Measurements from ENCODE around the gene ECT2L. TPM values are rescaled to one million over a fixed set of nuclear protein-coding genes. Genes with fewer than 3 reads are reported as not detected.
"Not testable (repeated sequence)": the region's sequence is repeated elsewhere in the genome, so short reads cannot be mapped to it uniquely, and the experiment has no call there.

ECT2L gene
- total RNA-seq, 1 experiment from 2014 or later: not detected

GRCh38 chr6:138931660-138932059 lies 135.8 kb downstream of the ECT2L start:
- H2AK5ac ChIP-seq (ENCODE audit: insufficient read length, low read length): no peak overlapping the region
- TF ChIP-seq CTCF (conservative IDR thresholded peaks at IDR 0.05): no peak
- no peak overlapping the region for H3K4ac ChIP-seq (ENCODE audit: low read depth, low read length)
- H3K27me3 ChIP-seq (ENCODE audit: insufficient read depth, low read length): no peaks in the 10 kb centered on the region
- H3K23ac ChIP-seq (ENCODE audit: insufficient read length, low read depth, low read length): no peak overlapping the region
- H4K20me1 ChIP-seq (ENCODE audit: control insufficient read depth, insufficient read depth, insufficient read length): no peaks in the 10 kb centered on the region
- H2BK5ac ChIP-seq (ENCODE audit: insufficient read length, low read length): no peak overlapping the region
- Mint-ChIP-seq H3K4me3 (no peak overlapping the region), H3K4me1 (peaks cover 3 to 6% of the 10 kb centered on the region in 2 experiments), H3K9me3 (peaks cover under 1 to 2% of the 10 kb centered on the region in 2 experiments; a peak in 3 of 5 replicates), H3K27me3 (ENCODE audit: low read depth) (no peaks in the 10 kb centered on the region), H3K27ac (no peak overlapping the region), H3K36me3 (ENCODE audit: insufficient read depth in 1 of 3, low read depth in 3 of 3) (peaks cover 9 to 21% (median 19%) of the 10 kb centered on the region in 3 experiments)
- no peak overlapping the region for H2BK12ac ChIP-seq (ENCODE audit: insufficient read length, low read depth, low read length)
- no peak overlapping the region for H3K18ac ChIP-seq (ENCODE audit: insufficient read length, low read depth, low read length)
- no peak overlapping the region for H2BK15ac ChIP-seq (ENCODE audit: low read depth, low read length)
- H3K4me1 ChIP-seq (ENCODE audit: insufficient read depth, low read length): 0 out of 2 replicates have a peak, but pooled peaks cover 2% of the 10 kb centered on the region
- H3K27ac ChIP-seq (ENCODE audit: insufficient read length, low read depth, low read length): no peak overlapping the region
- no peaks in the 10 kb centered on the region for H3K9me3 ChIP-seq (ENCODE audit: control insufficient read depth, low read depth, low read length)
- H3K14ac ChIP-seq (ENCODE audit: insufficient read depth, low read length): no peak overlapping the region
- H3K23me2 ChIP-seq (ENCODE audit: insufficient read length, low read depth, low read length, poor library complexity, severe bottlenecking): no peaks in the 10 kb centered on the region
- H4K8ac ChIP-seq (replicated peaks; ENCODE audit: insufficient read length, low read depth, low read length): no peak overlapping the region
- no peak overlapping the region for H2AFZ ChIP-seq (ENCODE audit: low read length)
- no peak overlapping the region for H2BK20ac ChIP-seq (ENCODE audit: low read depth, low read length, poor library complexity, severe bottlenecking)
- H4K91ac ChIP-seq (ENCODE audit: insufficient read length, low read depth, low read length): no peak overlapping the region
- no peaks in the 10 kb centered on the region for H3K79me2 ChIP-seq (ENCODE audit: insufficient read depth, low read length)
- no peaks in the 10 kb centered on the region for H3K79me1 ChIP-seq (ENCODE audit: insufficient read depth, low read depth, low read length, poor library complexity, severe bottlenecking)
- no peak overlapping the region for H2BK120ac ChIP-seq (ENCODE audit: low read depth, low read length, poor library complexity, severe bottlenecking)
- H3K56ac ChIP-seq (ENCODE audit: insufficient read length, low read depth, low read length): no peak overlapping the region
- no peak overlapping the region for H4K5ac ChIP-seq (ENCODE audit: insufficient read length, low read depth, low read length)
- no peak overlapping the region for H3T11ph ChIP-seq (ENCODE audit: low read length)
- H3K4me2 ChIP-seq (ENCODE audit: insufficient read depth, insufficient read length, low read length): no peak overlapping the region
- DNase-seq: no peak
- whole genome bisulfite sequencing (ENCODE audit: extremely low coverage, insufficient read length, low lambda C conversion rate): no CpG with 5 or more reads among the region's 1 CpG
- no peak overlapping the region for H3K9ac ChIP-seq (ENCODE audit: extremely low read depth, insufficient read length, low read length)

GRCh38 chr6:138936873-138937272 lies 141.0 kb downstream of the ECT2L start:
- DNase-seq; H3K14ac ChIP-seq (ENCODE audit: insufficient read depth, low read length); H2BK5ac ChIP-seq (ENCODE audit: insufficient read length, low read length); H3K9ac ChIP-seq (ENCODE audit: extremely low read depth, insufficient read length, low read length); H2AK5ac ChIP-seq (ENCODE audit: insufficient read length, low read length); H3K4ac ChIP-seq (ENCODE audit: low read depth, low read length); H2BK20ac ChIP-seq (ENCODE audit: low read depth, low read length, poor library complexity, severe bottlenecking); H3K27me3 Mint-ChIP-seq (ENCODE audit: low read depth); H3K79me2 ChIP-seq (ENCODE audit: insufficient read depth, low read length); H3K4me3 Mint-ChIP-seq; H4K8ac ChIP-seq (replicated peaks; ENCODE audit: insufficient read length, low read depth, low read length); H4K20me1 ChIP-seq (ENCODE audit: control insufficient read depth, insufficient read depth, insufficient read length); H2AFZ ChIP-seq (ENCODE audit: low read length); H3K23ac ChIP-seq (ENCODE audit: insufficient read length, low read depth, low read length); H3K27ac ChIP-seq (ENCODE audit: insufficient read length, low read depth, low read length); H3K23me2 ChIP-seq (ENCODE audit: insufficient read length, low read depth, low read length, poor library complexity, severe bottlenecking); H3K27ac Mint-ChIP-seq; H4K5ac ChIP-seq (ENCODE audit: insufficient read length, low read depth, low read length); H3K4me1 Mint-ChIP-seq; H3K79me1 ChIP-seq (ENCODE audit: insufficient read depth, low read depth, low read length, poor library complexity, severe bottlenecking); H3K56ac ChIP-seq (ENCODE audit: insufficient read length, low read depth, low read length); H3T11ph ChIP-seq (ENCODE audit: low read length); H4K91ac ChIP-seq (ENCODE audit: insufficient read length, low read depth, low read length); H3K9me3 ChIP-seq (ENCODE audit: control insufficient read depth, low read depth, low read length); H3K18ac ChIP-seq (ENCODE audit: insufficient read length, low read depth, low read length); H3K27me3 ChIP-seq (ENCODE audit: insufficient read depth, low read length); H2BK12ac ChIP-seq (ENCODE audit: insufficient read length, low read depth, low read length); H2BK120ac ChIP-seq (ENCODE audit: low read depth, low read length, poor library complexity, severe bottlenecking); H3K4me1 ChIP-seq (ENCODE audit: insufficient read depth, low read length); H3K4me2 ChIP-seq (ENCODE audit: insufficient read depth, insufficient read length, low read length); H2BK15ac ChIP-seq (ENCODE audit: low read depth, low read length): not testable (repeated sequence)
- WGBS (ENCODE audit: extremely low coverage, insufficient read length, low lambda C conversion rate): no CpG with 5 or more reads among the region's 1 CpG
- Mint-ChIP-seq H3K9me3 (peaks cover 17 to 18% of the 10 kb centered on the region in 2 experiments), H3K36me3 (ENCODE audit: insufficient read depth in 1 of 3, low read depth in 3 of 3) (peaks cover 46 to 60% (median 59%) of the 10 kb centered on the region in 3 experiments)
